NCI-H2081 treated with DMSO at 0.1 percent for 48 hours (cell line): ENCODE measurements around the gene OLFML2B.
"Not testable (repeated sequence)": the region's sequence is repeated elsewhere in the genome, so short reads cannot be mapped to it uniquely, and the experiment has no call there.

Experiments used
- DNase-seq: peaks from one replicate; lab custom pipeline; 2025; lab: John Stamatoyannopoulos, UW

OLFML2B gene

DNA sequence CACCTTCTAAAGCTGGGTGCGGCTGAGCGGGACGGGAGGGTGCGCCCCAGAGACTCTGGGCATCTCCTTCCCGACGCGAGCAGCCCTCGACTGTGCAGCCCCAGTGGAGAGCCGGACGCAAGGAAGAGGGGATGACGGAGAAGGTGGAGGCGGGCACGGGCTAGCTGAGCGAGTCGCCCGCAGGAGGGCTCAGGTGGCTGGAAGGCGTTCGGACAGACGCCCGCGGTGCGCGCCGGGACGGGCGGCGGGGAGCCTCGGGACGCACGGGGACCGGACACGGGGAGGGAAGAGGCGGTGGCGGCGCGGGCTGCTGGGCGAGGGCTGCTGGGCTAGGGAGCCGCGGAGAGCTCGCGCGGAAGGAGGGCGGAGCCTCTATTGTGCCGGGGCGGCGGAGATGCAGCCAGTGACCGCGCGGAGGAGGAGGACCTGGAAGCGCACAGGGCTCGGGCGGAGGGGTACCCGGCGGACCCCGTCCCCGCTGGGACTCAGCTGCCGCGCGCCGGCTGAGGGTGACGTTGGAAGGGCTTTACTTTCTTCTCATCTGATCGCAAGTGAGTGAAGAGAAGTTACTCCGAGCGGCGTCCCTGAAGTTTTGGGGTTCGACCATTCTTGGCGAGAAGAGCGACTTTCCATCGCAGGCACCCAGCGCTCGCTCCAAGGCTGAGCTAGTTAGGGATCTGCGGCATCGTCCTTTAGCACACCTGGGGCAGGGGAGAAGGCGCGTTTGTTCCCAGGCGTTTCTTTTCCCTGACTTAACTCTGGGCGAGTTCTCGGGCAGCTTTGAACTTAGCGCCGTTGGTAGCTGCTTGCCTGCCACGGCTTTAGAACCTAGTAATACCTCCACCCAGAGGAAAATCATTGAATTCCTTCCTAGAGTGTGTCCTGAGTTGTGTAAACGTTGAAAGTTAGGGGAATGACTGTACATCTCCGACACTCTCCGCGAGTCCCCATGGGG is at the start of gene OLFML2B:
Gene OLFML2B, minus strand, starts transcription at position 323 of the 955 bp plus-strand sequence. CDS start 439 bp downstream, outside the sequence.
- peak; percentile 13 for DNase-seq

DNA sequence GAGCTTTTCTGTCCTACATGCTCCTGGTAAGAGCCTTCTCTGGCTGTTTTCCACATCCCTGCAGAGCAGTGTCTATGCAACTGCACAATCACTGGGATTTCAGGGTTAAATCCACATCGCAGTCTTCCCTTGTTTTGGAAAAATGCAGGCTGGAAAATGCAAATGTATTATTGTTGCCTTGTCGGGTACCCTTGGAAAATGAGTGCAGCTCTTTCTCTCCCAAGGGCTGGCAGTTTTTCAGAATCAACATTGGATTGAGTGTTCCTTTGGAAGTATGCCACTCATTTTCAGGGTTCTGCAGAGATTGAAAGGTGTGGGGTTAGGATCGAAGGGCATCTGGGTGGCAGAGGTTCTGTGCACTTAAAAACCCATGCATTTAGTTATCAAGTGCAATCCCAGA is 49.1 kb upstream of the OLFML2B start:
- DNase-seq, result no peak

DNA sequence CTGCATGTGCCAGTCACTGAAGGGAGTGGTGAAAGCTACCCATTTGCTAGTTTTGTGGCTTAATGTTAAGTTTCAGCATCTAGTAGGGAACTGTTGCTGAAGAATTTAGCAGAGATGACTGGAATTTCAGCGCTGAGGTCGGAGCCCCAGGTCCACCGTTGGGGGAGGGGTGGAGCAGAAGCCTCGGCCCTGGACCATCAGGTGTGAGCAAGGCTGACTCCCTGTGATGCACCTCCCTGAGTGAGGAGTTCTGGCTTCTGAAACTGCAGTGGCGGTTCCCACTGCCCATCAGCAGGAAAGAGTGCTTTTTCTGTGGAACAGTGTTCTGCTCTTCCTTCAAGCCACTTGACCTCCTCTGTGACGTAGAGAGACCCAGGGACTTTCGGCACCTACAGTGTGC is 47.2 kb upstream of the OLFML2B start:
- DNase-seq, result no peak

DNA sequence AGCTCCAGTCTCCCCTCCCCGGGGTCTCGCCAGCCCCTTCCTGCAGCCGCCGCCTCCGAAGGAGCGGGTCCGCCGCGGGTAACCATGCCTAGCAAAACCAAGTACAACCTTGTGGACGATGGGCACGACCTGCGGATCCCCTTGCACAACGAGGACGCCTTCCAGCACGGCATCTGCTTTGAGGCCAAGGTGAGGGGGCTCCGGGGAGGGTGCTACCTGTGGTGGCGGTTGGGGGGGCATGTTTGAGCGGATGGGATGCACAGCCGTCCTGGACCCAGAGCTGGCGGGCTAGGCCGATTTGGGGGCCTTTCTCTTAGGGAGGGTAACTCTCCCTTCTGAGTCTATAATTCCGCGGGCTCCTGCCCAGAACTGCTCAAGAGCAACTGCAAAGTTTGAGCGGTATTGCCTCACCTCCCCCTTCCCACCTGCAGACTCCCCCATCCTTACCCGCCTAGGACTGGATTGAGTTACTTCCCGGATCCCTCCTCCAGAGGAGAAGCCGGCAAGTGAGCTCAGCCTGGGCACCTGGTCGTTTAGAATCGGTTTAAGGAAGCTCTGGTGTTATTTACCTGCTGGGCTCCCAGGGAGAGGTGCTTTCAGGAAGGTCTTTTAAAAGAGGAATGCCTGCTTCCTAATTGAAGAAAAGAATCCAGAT is 46.6 kb upstream of the OLFML2B start:
- no peak for DNase-seq

DNA sequence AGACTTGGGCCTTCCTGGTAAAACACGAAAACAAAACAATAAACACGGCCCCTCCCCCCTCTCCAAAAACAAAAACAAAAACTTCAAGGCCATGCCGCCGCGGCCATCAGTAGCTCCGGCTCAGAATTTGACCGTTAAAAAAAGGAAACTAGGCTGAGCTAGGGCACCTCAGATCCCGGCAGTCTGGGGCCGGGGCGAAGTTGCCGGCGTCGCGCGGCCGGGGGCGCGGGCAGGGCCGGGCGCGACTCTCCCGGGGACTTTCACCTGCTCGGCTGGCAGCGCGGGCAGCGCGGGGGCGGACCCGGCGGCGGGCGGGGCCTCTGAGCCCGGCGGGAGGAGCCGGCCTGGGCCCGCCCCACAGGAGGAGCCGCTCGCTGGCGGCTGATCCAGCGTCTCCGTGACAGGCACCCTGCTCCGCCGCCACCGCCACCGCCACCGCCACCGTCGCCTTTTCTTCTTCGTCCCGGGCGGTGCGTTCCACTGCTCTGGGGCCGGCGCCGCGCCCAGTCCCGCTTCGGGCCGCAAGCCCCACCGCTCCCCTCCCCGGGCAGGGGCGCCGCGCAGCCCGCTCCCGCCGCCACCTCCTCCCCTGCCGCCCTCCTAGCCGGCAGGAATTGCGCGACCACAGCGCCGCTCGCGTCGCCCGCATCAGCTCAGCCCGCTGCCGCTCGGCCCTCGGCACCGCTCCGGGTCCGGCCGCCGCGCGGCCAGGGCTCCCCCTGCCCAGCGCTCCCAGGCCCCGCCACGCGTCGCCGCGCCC is 45.8 kb upstream of the OLFML2B start, which contains the start of gene NOS1AP:
Gene NOS1AP, plus strand, starts transcription at position 358 of the 760 bp plus-strand sequence. CDS start 487 bp downstream, outside the sequence.
- DNase-seq, result peak; percentile 65

DNA sequence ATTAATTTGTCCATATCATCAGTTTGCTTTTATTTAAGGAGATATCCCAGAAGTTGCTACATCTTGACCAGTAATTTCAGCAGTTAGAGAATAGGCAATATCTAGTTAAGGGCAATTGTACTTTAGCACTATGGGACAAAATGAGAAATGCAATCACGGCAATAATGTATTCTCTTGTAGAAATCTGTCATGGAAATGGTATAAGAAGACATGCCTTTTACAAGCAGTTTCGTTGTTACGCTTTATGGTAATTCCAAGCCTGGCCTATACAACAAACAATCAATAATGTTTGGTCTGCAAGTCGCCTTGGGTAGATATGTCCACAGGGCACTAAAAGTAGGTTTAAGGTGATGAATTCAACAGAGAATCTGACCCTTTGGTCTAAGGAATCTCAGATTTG is 44.6 kb upstream of the OLFML2B start:
- DNase-seq, result no peak

DNA sequence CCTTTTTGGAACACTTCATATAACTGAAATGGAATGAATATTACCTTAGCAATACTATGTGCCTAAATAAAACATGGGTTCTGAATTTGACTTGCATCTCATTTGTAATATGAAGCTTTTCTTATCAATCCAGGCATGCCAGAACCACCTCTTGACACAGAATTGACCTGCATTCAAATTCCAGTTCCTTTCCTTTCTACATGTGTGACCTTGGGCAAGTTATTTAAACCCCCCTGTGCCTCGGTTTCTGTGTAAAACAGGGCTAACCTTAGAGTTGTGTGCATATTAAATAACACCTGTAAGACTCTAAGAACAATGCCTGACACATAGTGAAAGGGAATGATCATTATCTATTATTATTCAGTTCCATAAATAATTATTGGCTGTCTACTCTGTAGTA is 43.8 kb upstream of the OLFML2B start:
- no peak for DNase-seq

DNA sequence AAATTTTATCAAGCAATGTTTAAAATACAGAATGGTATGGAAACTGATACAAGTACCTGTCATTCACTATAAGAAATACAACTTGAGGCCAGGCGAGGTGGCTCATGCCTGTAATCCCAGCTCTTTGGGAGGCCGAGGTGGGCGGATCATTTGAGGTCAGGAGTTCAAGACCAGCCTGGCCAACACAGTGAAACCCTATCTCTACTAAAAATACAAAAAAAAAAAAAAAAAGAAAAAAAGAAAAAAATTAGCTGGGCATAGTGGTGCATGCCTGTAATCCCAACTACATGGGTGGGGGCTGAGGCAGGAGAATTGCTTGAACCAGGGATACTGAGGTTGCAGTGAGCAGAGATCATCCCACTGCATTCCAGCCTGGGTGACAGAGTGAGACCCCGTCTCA is 43.2 kb upstream of the OLFML2B start:
- not testable (repeated sequence) for DNase-seq

DNA sequence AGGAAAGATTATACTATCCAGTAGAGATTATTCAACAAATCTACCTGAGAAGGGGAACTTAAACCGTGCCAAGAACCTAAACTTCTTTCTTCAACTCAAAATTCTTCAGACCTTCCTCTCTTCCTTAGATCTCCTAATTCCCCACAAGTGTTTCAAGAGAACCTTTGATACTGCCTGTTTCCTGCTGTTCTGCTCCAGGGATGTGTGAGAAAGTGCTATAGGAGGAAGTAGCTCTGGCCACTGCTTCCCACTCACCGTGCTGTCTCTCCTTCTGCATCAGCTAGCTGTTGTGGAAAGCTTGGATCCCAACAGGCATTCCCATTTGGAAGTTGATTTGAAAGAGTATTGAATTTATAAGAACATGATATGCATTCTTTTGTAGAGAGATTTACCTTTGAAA is 41.3 kb upstream of the OLFML2B start:
- DNase-seq, result no peak

DNA sequence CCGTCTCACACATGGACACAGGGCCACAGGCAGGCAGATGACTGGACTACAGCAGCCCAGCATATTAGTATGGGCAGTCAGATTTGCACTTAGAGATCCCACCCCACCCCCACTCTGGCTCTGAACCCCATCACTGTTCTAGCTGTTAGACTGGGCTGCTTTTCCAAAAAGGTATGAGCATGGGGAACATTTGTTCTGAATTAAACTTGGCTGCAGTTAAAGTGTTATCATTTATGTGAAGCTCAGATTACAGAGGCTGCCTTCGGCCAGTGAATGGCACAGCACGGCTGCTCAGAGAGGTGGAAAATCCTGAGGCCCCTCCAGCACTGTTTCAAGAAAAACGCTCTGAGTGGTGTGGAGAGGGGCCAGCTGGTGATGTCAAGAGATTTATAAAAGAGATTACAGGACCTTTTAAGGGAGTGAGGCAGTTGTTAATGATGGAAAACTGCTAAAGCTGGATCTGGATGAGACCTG is 38.9 kb upstream of the OLFML2B start:
- no peak for DNase-seq

DNA sequence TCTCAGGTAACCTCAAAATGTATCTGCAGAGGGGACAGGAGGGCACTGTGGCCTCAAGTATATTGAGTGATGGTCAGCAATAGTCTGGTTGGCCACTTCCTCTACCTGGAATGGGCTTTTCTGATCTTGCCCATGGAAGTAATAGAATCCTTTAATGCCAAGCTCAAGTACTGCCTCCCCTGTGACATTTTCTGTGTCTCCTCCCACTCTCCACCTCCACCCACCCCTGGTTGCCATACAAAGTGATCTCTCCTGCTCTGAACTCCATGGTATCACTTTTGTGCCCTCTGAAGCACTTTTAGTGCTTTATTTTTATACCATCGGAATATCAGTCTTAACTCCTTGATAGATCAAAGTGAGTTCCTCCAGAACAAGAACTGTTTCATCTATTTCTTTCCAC is 36.6 kb upstream of the OLFML2B start:
- no peak for DNase-seq

DNA sequence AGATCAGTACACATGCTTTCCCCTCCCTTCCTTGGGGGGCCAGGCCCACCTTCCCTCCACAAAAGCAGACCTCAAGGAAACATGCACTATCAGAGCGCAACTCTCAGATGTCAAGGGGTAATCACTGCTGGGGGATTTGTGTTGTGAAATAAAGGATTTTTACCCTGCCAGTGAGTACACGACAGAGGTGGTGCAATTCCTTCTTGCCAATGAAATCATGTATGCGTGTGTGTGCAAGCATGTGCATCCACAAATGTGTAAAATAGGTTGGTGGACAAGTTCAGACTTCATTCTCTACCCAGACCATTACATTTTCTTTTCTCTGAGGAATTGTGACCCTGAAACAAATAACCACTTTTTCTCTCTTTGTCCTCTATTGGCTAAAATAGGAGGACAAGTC is 36.1 kb upstream of the OLFML2B start:
- DNase-seq, result no peak

DNA sequence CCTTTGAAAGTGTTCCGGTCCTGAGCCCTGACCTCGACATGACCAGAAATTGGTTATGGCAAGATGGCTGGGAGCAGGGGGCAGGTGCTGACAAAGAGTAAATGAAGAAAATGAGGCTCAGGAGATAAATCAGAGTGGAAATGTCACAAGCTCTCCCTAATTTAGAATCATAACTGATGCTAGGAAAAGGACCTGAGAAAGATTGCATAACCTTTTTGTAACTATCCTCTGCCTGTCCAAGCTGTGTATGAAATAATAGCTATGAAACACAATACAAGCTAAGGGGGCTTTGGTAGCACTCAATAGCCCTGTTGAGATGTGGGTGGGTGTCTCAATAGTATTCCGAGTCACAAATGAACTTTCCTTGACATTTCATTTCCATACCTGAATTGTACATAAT is 32.9 kb upstream of the OLFML2B start:
- no peak for DNase-seq

DNA sequence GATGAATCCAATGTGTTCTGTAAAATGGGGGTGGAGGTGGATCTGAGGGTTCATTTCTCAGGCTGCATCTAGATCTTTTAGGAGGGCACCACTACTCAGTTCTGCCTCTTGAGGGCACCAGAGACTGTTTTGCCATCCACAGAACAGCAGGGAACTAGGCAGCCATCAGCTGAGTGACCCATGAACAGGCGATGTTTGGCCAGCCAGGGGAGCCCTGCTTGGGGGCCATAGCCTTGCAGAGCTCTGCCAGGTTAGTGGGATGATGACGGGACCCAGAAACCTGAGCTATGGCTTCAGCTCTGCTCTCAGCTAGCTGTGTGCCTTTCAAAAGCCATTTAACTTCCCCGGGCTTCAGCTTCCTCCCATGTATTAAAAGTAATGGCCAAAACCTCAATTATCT is 32.4 kb upstream of the OLFML2B start:
- DNase-seq, result peak; percentile 70

DNA sequence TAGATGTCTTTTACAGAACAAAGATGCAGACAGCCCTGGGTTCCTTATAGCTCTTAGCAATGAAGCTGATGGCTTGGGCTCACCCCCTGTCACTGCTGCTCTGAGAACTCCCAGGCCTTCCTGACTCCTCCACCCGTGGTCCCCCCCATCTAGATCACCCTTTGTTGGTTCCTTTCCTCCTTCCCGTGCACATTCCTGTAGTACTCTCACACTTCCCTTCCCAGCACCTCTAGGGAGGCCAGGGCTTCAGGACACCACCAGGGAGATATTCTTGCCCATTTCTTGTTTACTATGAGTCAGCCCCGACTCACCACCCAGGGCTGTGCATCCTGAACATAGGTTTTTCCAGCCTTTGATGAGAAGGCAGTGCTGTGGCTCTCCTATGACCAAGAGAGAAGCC is 31.4 kb upstream of the OLFML2B start:
- no peak for DNase-seq

DNA sequence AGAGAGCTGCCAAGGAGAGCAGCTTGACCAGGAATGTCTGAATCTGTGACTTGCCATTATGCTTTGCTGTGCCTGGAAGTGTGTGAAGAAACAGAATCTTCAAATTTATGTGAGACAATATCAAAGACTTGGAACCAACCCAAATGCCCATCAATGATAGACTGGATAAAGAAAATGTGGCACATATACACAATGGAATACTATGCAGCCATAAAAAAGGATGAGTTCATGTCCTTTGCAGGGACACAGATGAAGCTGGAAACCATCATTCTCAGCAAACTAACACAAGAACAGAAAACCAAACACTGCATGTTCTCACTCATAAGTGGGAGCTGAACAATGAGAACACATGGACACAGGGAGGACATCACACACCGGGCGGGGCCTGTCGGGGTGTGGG is 30.3 kb upstream of the OLFML2B start:
- not testable (repeated sequence) for DNase-seq

DNA sequence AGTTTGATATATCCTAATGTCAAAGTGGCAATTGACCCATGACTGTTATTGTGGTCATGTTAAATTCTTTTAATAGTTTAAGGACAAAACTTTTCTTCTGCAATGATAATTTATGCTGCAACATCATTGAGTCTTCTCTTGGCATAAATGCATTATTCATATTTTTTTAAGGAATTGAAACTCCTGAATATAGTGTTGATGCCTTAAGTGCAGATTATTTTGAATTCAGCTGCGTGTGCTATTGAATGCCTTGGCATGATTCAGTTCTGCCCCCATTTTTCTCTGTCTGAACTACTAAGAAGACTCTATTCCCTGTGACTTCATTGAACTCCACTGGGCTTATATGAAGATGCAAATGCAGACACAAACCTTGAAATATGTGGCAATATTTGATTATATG is 23.3 kb upstream of the OLFML2B start:
- DNase-seq, result no peak

DNA sequence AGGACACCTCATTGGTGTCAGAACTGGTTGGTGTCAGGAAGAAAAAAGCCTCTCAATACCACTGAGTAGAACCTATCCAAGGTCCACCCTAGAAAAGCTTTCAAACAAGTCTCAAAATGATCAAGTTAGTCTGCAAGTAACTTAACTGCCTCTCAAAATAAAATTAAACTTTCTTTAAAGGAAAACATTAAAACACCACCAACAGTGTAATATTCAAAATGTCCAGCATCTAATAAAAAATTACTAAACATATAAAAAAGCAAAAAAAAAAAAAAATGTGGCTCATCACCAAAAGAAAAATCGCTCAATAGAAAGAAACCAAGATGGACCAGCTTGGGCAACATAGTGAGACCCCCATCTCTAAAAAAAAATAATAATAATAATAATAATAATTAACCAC is 18.7 kb upstream of the OLFML2B start:
- no peak for DNase-seq

DNA sequence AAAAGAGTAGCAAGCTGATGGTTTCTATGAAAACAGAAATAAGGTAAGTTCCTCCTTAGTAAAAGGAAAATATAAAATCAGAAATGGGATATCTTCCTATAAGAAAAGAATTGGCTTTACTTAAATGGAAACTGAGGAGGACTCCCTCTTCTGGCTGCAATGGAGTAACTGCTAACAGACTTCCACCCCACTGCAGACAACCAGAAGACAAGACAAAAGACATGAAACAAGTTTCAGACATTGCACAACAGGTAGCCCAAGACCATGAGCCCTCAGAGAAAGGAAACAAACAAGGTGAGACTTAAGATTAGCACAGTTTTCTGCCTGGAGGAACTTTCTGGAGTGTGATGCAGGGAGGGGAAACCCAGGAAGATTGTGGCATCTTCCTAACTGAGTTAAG is 17.0 kb upstream of the OLFML2B start:
- DNase-seq, result no peak

DNA sequence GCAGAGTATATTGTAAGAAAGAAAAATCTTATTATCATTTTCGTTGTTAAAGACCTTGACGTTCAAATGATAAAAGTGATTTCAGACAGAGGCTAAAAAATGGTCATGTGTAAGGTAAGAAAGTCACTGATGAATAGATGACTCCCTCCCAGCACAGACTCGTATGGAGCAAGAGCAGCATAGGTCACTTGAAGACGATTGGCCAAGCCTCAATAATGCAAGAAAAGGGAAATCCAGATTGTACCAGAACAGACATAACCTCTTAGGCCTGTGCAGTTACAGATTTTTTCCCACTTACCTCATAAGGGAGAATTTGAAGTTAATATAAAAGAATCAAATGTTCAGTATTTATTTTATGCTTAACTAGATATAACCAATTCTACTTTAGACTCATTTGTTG is 16.3 kb upstream of the OLFML2B start:
- DNase-seq, result no peak

DNA sequence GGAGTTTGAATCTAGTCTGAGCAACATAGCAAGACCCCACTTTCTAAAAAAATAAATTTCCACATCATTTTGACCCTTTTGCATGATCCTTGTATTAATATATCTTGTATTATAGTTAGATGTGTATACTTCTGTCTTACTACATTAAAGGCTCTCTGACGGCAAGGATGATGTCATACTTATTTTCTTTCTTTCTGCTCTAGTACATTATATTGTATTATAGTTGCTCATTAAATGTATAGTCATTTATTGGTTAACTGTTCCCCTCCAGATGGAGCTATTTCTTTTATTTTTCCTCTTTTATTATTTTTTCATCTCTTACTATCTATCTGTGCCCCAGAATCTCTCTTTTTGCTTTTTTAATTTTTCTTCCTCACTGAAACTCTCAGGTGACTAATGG is 15.0 kb upstream of the OLFML2B start:
- DNase-seq, result no peak

DNA sequence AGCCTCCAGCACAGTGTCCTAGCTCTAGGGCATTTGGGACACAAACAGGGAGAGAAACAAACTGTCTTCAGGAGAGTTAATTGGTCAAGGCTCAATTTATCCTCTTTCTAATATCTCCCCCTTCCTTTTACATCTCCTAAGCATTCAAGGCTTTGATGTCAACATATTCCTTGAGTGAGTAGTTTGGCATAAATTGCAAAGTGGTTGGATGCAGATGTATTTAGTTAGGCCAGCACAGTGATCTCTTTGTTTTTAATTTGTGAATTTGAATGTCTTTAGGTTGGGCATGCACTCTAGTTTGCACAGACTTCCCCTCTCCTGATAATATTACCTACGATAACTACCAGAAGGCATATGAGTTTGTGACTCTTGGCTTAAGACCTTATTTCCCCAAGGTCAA is 12.5 kb upstream of the OLFML2B start:
- DNase-seq, result no peak
